DND-41 (cell line): Measurements from ENCODE around the gene AKAP13.

Experiments used
- CTCF ChIP-seq: IDR thresholded peaks from 2 replicates; pipeline ENCODE4 v1.5.1; 2012; ENCODE audit warnings: borderline replicate concordance, low read length, moderate library complexity, mild to moderate bottlenecking; ENCODE audit not compliant: poor library complexity, severe bottlenecking; ENCODE audit errors: extremely low read depth
- EZH2 ChIP-seq: IDR thresholded peaks from 3 replicates; pipeline ENCODE4 v1.6.1; 2012; ENCODE audit warnings: borderline replicate concordance, low read depth, mild to moderate bottlenecking, moderate library complexity, low read length, inconsistent platforms; ENCODE audit not compliant: severe bottlenecking

- no peak for TF ChIP-seq CTCF
- no peak for TF ChIP-seq EZH2
Measured at GRCh38 chr15:85688711-85689110, 308.3 kb downstream of the AKAP13 start.
